ENCODE data around the gene ZFAND2A. TPM values are rescaled to one million over a fixed set of nuclear protein-coding genes. Genes with fewer than 3 reads are reported as not detected.

ZFAND2A gene
- total and polyA plus RNA-seq, 2 of the 8 experiments (the other 6 are each of a cell fraction or from before 2014, with no cell fraction given) = 16.6 to 20.3 TPM

DNA sequence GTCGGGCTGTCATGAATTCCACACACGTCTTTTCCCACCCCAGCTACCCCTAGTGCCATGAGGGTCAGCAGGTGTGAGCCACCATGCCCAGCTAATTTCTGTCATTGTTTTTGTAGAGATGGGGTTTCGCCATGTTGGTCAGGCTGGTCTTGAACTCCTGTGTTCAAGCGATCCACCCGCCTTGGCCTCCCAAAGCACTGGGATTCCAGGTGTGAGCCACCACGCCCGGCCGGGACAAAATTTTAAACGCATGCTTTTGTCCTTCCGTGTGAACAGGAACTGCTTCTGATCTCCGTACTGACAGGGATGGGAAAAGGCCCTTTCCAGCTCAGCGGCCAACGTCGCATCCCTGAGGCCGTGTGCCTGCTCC is 15.6 kb upstream of the ZFAND2A start (continued):
- no peak for TF ChIP-seq SP4 (IDR thresholded peaks at IDR 0.05; ENCODE audit: low read length)
